OCI-M2 (cell line): Measurements from ENCODE around the gene STAT6.
"Not testable (repeated sequence)": the region's sequence is repeated elsewhere in the genome, so short reads cannot be mapped to it uniquely, and the experiment has no call there.

Experiments
- DNase-seq: peaks from one replicate; lab custom pipeline; 2025; ENCODE audit not compliant: unreplicated experiment; lab: John Stamatoyannopoulos, UW

STAT6 gene

GRCh38 chr12:57053901-57054300 lies 57.3 kb downstream of the STAT6 start:
- DNase-seq = not testable (repeated sequence)

- DNase-seq = not testable (repeated sequence)
Measured at GRCh38 chr12:57053146-57053545, 58.0 kb downstream of the STAT6 start.

- DNase-seq = no peak
Measured at GRCh38 chr12:57051011-57051410, 60.2 kb downstream of the STAT6 start.

- DNase-seq = no peak
Measured at GRCh38 chr12:57049890-57050289, 61.3 kb downstream of the STAT6 start, which contains the start of gene MYO1A. Gene MYO1A (minus strand): TSS chr12:57050129. CDS start chr12:57048323, 1,806 bp downstream.

DNA sequence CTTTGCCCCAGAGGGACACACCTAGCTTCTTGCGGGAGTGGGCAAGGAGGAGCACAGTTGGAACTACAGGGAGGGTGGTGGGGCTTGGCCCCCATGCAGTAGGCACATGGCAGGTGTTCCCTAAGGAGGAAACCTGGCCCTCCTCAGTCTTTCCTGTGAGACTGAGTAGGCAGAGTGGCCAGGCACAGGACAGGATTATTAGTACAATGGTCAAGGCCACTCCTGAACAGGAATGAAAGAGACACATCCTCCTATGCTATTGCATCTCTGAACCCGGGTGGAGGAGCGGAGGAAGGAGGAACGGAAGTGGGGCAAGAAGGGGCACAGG lies 62.1 kb downstream of the STAT6 start:
- no peak for DNase-seq

GRCh38 chr12:57048423-57049118 lies 62.6 kb downstream of the STAT6 start:
- DNase-seq = no peak

- no peak for DNase-seq
Measured at GRCh38 chr12:57047981-57048380, 63.2 kb downstream of the STAT6 start.

DNA sequence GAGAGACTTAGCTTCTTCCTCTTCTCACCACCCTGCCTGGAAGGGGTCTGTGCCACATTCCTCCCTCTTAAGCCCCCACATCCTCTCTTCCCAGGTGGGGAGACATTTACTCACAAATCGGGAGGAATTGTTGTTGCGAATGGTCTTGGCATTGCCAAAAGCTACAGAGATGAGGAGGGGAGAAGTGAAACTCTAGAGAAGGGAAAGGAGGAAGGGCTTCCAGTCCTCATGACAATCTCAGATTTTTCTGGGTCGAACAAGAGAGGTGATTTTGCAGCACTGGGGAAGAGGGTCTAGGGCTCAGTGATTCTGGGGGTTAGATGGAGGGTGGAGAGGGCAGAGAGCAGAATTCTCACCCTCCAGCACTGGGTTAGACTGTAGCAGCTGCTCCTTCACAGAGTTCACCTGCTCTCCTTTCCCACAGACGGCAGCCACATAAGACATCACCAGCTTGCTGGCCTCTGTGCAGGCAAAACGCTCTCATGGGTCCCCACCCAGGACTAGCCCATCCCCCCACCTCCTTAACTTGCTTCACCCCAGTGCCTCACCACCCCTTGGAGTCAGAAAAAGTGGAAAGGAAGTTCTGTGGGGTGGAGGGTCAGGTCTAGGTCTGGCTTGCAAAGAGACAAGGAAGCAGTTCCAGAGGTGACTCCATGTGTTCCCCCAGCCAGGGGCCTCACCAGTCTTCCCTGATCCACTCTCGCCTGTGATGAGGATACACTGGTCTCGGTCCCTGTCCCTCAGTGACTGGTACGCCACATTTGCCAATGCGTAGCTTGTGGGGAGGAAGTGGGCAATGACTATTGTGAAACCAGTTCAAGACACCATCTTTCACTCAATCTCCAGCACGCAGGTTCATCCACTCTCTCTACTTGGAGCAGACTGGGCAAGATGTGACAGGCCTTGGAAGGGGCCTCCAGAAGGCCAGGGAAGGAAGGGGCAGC lies 63.9 kb downstream of the STAT6 start:
- DNase-seq = no peak

- no peak for DNase-seq
Measured at GRCh38 chr12:57046086-57046791, 64.9 kb downstream of the STAT6 start.
